ENCODE results near the gene MNAT1. TPM values are rescaled to one million over a fixed set of nuclear protein-coding genes. Genes with fewer than 3 reads are reported as not detected.

Gene MNAT1
- total RNA-seq, 2 donors from 2014 or later = 16.1 to 19.5 TPM

DNA sequence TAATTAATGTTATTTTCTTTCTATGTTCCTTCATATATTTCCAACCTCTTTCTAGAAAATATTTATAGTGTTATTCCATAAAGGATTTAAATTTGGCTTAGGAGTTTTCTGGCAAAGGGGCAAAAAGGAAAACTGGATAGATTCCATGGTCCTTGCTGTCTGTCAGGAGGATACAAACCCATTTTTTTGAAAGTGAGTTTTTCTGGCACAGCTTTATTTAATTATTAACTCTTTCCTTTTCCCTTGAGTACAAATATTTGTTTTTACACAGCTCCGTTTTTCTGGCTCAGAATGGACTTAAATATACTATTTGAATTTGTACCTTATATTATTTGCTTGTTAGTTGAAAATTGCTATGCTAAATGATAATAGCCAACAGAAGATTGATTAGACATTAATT is 56.3 kb downstream of the MNAT1 start:
- peaks cover 5% of the 10 kb centered on the region for H3K36me3 Mint-ChIP-seq (ENCODE audit: low read depth)
- H3K9me3 ChIP-seq (ENCODE audit: control insufficient read depth, low read length, poor library complexity, severe bottlenecking) = no peaks in the 10 kb centered on the region
- H3K4me3 Mint-ChIP-seq = no peak overlapping the region
- ATAC-seq (no peak), DNase-seq (no peak)
- no peaks in the 10 kb centered on the region for H3K27me3 Mint-ChIP-seq
- peaks cover 2% of the 10 kb centered on the region for H3K4me1 Mint-ChIP-seq
- no peak overlapping the region for H3K27ac Mint-ChIP-seq

GRCh38 chr14:60796434-60796833 is 61.9 kb downstream of the MNAT1 start:
- peaks cover 11% of the 10 kb centered on the region for H3K36me3 Mint-ChIP-seq (ENCODE audit: low read depth)
- H3K4me3 Mint-ChIP-seq = no peak overlapping the region
- H3K27ac Mint-ChIP-seq = no peak overlapping the region
- H3K27me3 Mint-ChIP-seq = no peaks in the 10 kb centered on the region
- no peaks in the 10 kb centered on the region for H3K4me1 Mint-ChIP-seq
- H3K9me3 ChIP-seq (ENCODE audit: control insufficient read depth, low read length, poor library complexity, severe bottlenecking) = no peaks in the 10 kb centered on the region
- DNase-seq = no peak
- no peak for ATAC-seq

DNA sequence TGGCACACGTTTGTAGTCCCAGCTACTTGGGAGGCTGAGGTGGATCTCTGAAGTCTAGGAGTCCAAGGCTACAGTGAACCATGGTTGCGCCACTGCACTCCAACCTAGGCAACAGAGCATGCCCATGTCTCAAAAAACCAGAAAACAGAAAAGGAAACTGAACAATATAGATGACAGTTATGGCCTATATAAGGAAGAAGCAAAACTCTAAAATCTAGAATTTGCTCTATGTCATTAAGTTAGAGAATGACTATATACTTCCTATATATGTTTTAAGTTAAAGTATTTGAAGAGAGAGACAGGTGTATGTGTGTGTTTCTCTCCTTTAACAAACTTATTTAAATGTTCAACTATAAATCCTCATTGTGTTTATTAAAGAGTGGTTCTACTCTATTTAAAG is 65.8 kb downstream of the MNAT1 start:
- ATAC-seq = no peak

GRCh38 chr14:60803871-60804270 is 69.3 kb downstream of the MNAT1 start:
- Mint-ChIP-seq H3K4me3 (no peak overlapping the region), H3K36me3 (ENCODE audit: low read depth) (peaks cover 10% of the 10 kb centered on the region), H3K27ac (no peak overlapping the region), H3K27me3 (no peaks in the 10 kb centered on the region), H3K4me1 (no peaks in the 10 kb centered on the region)
- no peaks in the 10 kb centered on the region for H3K9me3 ChIP-seq (ENCODE audit: control insufficient read depth, low read length, poor library complexity, severe bottlenecking)
- ATAC-seq = no peak
- DNase-seq = no peak

More for the DNA sequence above, 65.8 kb downstream of the MNAT1 start:
- H3K4me1 Mint-ChIP-seq = no peaks in the 10 kb centered on the region
- H3K27ac Mint-ChIP-seq = no peak overlapping the region
- no peak overlapping the region for H3K4me3 Mint-ChIP-seq
- H3K36me3 Mint-ChIP-seq (ENCODE audit: low read depth) = peaks cover 10% of the 10 kb centered on the region
- DNase-seq = no peak
- no peaks in the 10 kb centered on the region for H3K9me3 ChIP-seq (ENCODE audit: control insufficient read depth, low read length, poor library complexity, severe bottlenecking)
- H3K27me3 Mint-ChIP-seq = no peaks in the 10 kb centered on the region

DNA sequence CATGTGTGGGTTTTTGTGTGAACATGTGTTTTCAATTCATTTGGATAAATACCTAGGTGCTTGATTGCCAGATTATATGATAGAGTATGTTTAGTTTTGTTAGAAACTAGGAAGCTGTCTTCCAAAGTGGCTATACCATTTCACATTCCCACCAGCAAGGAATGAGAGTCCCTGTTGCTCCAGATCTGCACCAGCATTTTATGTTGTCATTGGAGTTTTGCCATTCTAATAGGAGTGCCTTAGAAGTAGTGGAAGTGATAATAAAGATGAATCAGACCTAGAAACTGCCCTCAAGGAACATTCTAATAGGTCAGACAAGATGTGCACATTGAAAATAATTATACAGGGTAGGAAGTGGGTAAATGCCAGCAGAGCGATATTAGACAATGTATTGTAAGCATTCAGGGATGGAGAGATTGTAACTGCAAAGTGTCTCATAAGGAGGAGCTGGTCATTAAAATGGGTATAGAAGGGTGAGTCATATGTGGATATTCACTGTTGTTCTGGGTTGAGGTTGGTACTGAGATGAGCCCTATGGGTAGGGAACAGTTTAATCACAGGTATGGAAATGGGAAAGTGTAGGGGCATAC is 71.4 kb downstream of the MNAT1 start:
- no peak overlapping the region for H3K4me3 Mint-ChIP-seq

DNA sequence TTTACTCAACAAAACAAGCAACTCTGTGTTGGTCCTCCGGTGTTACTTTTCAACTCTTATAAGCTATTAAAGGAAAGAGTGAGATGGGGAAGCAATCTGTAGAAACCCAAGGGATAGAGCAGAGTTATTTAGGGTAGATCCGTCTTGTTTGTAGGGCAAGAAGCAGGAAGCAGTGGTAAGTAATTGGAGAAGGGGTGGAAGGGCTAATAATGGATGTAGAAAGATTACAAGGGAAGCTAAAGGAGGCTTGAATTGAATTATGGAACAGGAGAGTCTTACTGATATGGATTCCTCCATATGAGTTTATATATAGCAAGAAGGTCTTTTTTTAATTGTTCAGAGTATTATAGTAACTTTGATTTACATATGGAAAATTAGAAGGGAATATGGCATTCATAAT is 72.7 kb downstream of the MNAT1 start:
- DNase-seq = no peak
- H3K36me3 Mint-ChIP-seq (ENCODE audit: low read depth) = peaks cover 12% of the 10 kb centered on the region
- no peak overlapping the region for H3K4me3 Mint-ChIP-seq
- ATAC-seq = no peak
- no peaks in the 10 kb centered on the region for H3K27me3 Mint-ChIP-seq
- no peaks in the 10 kb centered on the region for H3K9me3 ChIP-seq (ENCODE audit: control insufficient read depth, low read length, poor library complexity, severe bottlenecking)
- H3K27ac Mint-ChIP-seq = no peak overlapping the region
- peaks cover 3% of the 10 kb centered on the region for H3K4me1 Mint-ChIP-seq

More for the DNA sequence above, 71.4 kb downstream of the MNAT1 start:
- Mint-ChIP-seq H3K27ac (no peak overlapping the region), H3K4me1 (peaks cover 3% of the 10 kb centered on the region), H3K36me3 (ENCODE audit: low read depth) (peaks cover 9% of the 10 kb centered on the region), H3K27me3 (no peaks in the 10 kb centered on the region)
- DNase-seq (no peak), ATAC-seq (no peak)
- no peaks in the 10 kb centered on the region for H3K9me3 ChIP-seq (ENCODE audit: control insufficient read depth, low read length, poor library complexity, severe bottlenecking)

DNA sequence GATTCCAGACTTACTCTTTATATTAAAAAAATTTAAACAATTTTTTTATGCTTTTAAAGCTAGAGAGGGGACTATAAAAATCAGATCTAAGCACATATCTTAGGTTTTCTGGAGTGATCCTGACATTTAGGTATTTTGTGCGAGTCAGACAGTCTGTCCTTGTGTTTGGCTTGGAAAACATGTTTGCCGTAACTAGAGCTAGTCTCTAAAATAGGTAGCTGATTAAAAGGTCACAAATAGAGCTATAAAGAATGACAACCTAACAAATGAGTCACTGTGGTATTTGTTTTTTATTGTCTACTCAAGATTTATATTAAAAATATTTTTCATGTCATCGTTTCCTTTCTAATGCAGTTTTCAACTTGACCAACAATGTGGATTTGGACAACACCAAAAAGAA is 73.4 kb downstream of the MNAT1 start:
- no peak for DNase-seq
- Mint-ChIP-seq H3K27me3 (no peaks in the 10 kb centered on the region), H3K36me3 (ENCODE audit: low read depth) (peaks cover 14% of the 10 kb centered on the region), H3K4me3 (no peak overlapping the region), H3K27ac (no peak overlapping the region), H3K4me1 (peaks cover 3% of the 10 kb centered on the region)
- no peaks in the 10 kb centered on the region for H3K9me3 ChIP-seq (ENCODE audit: control insufficient read depth, low read length, poor library complexity, severe bottlenecking)
- no peak for ATAC-seq

DNA sequence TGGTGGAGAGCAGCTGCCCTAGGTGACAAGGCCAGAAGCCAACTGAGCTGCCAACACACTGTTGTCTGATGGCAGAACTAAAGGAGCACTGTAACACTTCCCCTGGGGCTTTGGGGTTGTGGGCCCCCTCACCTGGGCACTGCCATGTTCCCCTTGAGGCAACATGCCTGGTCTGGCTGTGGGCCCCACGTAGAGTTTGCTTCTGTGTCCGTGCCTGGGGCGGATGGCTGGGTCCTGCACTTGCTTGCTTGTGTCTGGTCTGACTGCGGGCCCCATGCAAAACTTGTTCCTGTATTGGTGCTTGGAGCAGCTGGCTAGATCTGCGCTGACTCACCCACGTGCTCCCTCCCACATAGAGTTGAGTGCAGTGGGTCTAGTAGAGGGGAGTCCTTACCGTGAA is 78.4 kb downstream of the MNAT1 start:
- Mint-ChIP-seq H3K27me3 (no peaks in the 10 kb centered on the region), H3K27ac (no peak overlapping the region), H3K4me1 (peaks cover 5% of the 10 kb centered on the region), H3K36me3 (ENCODE audit: low read depth) (peaks cover 19% of the 10 kb centered on the region), H3K4me3 (no peak overlapping the region)
- H3K9me3 ChIP-seq (ENCODE audit: control insufficient read depth, low read length, poor library complexity, severe bottlenecking) = no peaks in the 10 kb centered on the region
- no peak for ATAC-seq
- no peak for DNase-seq

DNA sequence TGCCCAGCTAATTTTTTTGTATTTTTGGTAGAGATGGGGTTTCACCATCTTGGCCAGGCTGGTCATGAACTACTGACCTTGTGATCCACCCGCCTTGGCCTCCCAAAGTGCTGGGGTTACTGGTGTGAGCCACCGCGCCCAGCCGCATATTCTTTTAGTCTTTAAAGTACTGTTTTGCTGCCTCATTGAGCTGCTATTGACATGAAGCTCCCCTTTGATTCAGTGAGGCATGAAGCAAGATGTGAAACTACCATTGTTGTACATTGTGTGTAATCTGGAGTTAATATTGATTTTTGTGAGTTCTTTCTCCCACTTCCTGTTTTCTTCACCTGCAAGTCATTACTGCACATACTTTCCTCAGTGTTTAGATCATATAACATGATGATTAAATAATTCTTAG is 80.8 kb downstream of the MNAT1 start:
- H3K27ac Mint-ChIP-seq = no peak overlapping the region
- ATAC-seq = no peak
- H3K9me3 ChIP-seq (ENCODE audit: control insufficient read depth, low read length, poor library complexity, severe bottlenecking) = no peaks in the 10 kb centered on the region
- no peak for DNase-seq
- H3K27me3 Mint-ChIP-seq = no peaks in the 10 kb centered on the region
- H3K4me1 Mint-ChIP-seq = peaks cover 4% of the 10 kb centered on the region
- H3K36me3 Mint-ChIP-seq (ENCODE audit: low read depth) = peaks cover 17% of the 10 kb centered on the region
- H3K4me3 Mint-ChIP-seq = no peak overlapping the region

- Mint-ChIP-seq H3K27ac (no peak overlapping the region), H3K36me3 (ENCODE audit: low read depth) (peaks cover 12% of the 10 kb centered on the region), H3K27me3 (no peaks in the 10 kb centered on the region), H3K4me1 (peaks cover 2% of the 10 kb centered on the region), H3K4me3 (no peak overlapping the region)
- ATAC-seq (no peak), DNase-seq (no peak)
- H3K9me3 ChIP-seq (ENCODE audit: control insufficient read depth, low read length, poor library complexity, severe bottlenecking) = no peaks in the 10 kb centered on the region
Measured at GRCh38 chr14:60817113-60817512, 82.6 kb downstream of the MNAT1 start.

DNA sequence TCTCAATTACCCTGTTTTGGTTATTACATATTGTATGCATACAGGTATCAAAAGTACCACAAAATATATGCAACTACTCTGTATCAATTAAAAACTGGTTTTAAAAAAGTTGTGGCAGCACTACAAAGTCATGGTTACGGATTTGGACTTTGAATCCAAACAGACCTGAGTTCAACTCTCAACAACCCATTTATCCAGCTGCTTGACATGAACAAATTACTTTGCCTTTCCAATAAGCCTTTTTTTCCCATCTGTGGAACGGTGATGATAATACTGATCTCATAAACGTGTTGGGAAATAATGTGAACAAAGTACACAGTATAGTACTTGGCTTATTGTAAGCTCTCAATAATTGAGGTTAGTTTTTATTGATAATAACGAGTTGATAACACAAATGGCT is 85.0 kb downstream of the MNAT1 start:
- no peak for ATAC-seq
- Mint-ChIP-seq H3K4me1 (peaks cover 2% of the 10 kb centered on the region), H3K27me3 (no peaks in the 10 kb centered on the region), H3K27ac (no peak overlapping the region), H3K4me3 (no peak overlapping the region), H3K36me3 (ENCODE audit: low read depth) (peaks cover 5% of the 10 kb centered on the region)
- H3K9me3 ChIP-seq (ENCODE audit: control insufficient read depth, low read length, poor library complexity, severe bottlenecking) = no peaks in the 10 kb centered on the region
- DNase-seq = no peak

DNA sequence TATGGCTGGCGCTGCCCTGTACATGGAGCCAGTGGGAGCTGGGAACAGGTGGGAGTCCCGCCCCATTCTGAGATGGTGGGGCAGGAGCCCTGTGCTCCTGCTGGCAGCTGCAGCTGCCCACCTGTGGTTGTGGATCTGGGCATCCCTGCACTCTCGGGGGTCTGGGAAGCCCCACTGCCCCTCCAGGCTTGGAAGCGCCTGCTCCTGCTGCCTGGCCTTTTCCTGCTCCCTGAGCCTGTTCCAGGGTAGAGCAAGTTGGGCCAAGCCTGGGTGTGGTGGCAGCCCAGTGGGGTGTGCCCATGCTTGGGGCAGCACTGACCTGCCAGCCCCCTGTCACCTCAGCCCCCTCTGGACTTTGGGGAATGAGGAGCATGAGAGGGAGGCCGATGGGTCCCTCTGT is 104.0 kb downstream of the MNAT1 start:
- H3K9me3 ChIP-seq (ENCODE audit: control insufficient read depth, low read length, poor library complexity, severe bottlenecking) = no peaks in the 10 kb centered on the region
- H3K27me3 Mint-ChIP-seq = no peaks in the 10 kb centered on the region
- H3K4me3 Mint-ChIP-seq = no peak overlapping the region
- ATAC-seq (no peak), DNase-seq (no peak)
- peaks cover 5% of the 10 kb centered on the region for H3K4me1 Mint-ChIP-seq
- no peak overlapping the region for H3K27ac Mint-ChIP-seq
- H3K36me3 Mint-ChIP-seq (ENCODE audit: low read depth) = peaks cover 5% of the 10 kb centered on the region

DNA sequence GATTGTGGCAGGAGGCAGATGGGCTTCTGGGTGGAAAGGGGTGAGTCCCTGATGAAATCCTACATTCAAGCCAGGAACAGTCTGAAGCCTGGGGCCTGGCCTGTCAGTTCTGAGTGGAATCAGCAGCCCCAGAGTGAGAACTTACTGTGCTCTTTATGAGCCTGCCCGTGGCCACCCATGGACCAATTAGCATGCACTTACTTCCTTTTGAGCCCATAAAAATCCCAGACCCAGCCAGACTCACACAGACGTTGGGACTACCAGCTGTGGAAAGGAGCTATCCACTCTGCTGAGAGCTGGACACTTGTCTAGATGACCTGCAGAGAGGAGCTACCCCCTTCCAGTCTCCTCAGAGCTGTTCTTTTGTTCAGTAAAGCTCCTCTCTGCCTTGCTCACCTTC is 104.5 kb downstream of the MNAT1 start:
- H3K4me3 Mint-ChIP-seq = no peak overlapping the region
- no peaks in the 10 kb centered on the region for H3K27me3 Mint-ChIP-seq
- H3K9me3 ChIP-seq (ENCODE audit: control insufficient read depth, low read length, poor library complexity, severe bottlenecking) = no peaks in the 10 kb centered on the region
- peaks cover 5% of the 10 kb centered on the region for H3K36me3 Mint-ChIP-seq (ENCODE audit: low read depth)
- no peak for DNase-seq
- no peak overlapping the region for H3K27ac Mint-ChIP-seq
- ATAC-seq = no peak
- peaks cover 5% of the 10 kb centered on the region for H3K4me1 Mint-ChIP-seq

GRCh38 chr14:60839657-60840056 is 105.1 kb downstream of the MNAT1 start:
- H3K27me3 Mint-ChIP-seq = no peaks in the 10 kb centered on the region
- DNase-seq = no peak
- peaks cover 5% of the 10 kb centered on the region for H3K4me1 Mint-ChIP-seq
- H3K27ac Mint-ChIP-seq = no peak overlapping the region
- ATAC-seq = no peak
- H3K4me3 Mint-ChIP-seq = no peak overlapping the region
- H3K36me3 Mint-ChIP-seq (ENCODE audit: low read depth) = peaks cover 5% of the 10 kb centered on the region
- no peaks in the 10 kb centered on the region for H3K9me3 ChIP-seq (ENCODE audit: control insufficient read depth, low read length, poor library complexity, severe bottlenecking)
